Measurements from ENCODE around the gene SESTD1. TPM values are rescaled to one million over a fixed set of nuclear protein-coding genes. Genes with fewer than 3 reads are reported as not detected.
A peak's percentile ranks its signal among the peaks of the same experiment; 100 is the strongest.

Gene SESTD1
- total RNA-seq, 6 experiments from 2014 or later, result 19.7 to 26.6 (median 24.3) TPM

DNA sequence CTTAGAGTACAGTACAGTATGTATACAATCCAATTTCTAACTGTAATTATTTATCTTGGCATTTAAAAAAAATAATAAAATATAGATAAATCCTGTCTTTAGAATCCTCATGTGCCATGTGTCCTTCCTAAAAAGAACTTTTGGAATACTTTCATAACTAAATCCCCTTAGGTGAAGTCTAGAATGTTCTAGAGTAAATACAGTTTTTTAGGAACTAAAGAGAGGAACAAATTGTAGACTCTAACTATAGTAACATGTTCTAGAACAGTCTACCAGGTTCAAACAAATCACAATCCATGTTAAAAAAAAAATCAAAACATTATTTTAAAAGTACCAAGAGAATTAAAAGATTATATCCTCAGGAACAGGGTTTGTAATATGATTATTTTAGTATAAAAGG, 134.1 kb downstream of the SESTD1 start:
- H3K4me1 Mint-ChIP-seq (ENCODE audit: low read depth), result no peaks in the 10 kb centered on the region
- H3K9me3 Mint-ChIP-seq, result no peaks in the 10 kb centered on the region
- H3K27ac Mint-ChIP-seq, result no peak overlapping the region

DNA sequence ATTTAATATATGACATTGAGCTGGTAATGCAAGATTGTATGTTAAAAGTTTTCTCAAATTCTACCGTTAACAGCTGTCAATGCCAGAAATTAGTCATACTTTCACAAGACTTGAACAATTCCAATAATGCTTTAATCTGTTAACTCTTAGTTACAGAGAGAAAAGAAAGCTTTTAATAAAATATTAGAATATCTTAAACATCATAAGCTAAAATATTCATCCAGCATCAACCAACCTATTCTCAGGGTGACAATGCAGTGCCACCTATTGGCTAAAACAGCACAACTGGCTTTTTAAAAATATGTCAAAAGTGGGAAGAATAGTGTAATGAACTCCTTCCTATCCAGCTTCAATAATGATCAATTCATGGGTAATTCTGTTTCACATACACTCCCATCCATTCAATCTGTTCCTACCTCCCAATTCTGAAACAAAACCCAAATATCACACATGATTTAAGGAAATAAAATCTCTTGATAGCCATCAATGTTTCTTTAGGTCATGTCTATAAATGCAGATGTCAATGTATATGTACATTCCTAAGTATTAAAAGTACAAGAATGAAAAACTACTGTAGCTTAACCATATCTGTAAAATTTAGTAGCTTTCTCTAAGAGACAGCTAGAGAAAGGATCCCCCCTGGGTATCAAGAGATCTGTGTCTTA, 134.9 kb downstream of the SESTD1 start:
- H3K4me1 Mint-ChIP-seq (ENCODE audit: low read depth), result no peaks in the 10 kb centered on the region
- peak; percentile 18 for DNase-seq
- no peak overlapping the region for H3K4me3 Mint-ChIP-seq
- H3K36me3 Mint-ChIP-seq (ENCODE audit: low read depth), result no peaks in the 10 kb centered on the region
- H3K27ac Mint-ChIP-seq, result no peak overlapping the region
- no peaks in the 10 kb centered on the region for H3K27me3 Mint-ChIP-seq (ENCODE audit: insufficient read depth)
- no peaks in the 10 kb centered on the region for H3K9me3 Mint-ChIP-seq
- TF ChIP-seq, protein P1, sequence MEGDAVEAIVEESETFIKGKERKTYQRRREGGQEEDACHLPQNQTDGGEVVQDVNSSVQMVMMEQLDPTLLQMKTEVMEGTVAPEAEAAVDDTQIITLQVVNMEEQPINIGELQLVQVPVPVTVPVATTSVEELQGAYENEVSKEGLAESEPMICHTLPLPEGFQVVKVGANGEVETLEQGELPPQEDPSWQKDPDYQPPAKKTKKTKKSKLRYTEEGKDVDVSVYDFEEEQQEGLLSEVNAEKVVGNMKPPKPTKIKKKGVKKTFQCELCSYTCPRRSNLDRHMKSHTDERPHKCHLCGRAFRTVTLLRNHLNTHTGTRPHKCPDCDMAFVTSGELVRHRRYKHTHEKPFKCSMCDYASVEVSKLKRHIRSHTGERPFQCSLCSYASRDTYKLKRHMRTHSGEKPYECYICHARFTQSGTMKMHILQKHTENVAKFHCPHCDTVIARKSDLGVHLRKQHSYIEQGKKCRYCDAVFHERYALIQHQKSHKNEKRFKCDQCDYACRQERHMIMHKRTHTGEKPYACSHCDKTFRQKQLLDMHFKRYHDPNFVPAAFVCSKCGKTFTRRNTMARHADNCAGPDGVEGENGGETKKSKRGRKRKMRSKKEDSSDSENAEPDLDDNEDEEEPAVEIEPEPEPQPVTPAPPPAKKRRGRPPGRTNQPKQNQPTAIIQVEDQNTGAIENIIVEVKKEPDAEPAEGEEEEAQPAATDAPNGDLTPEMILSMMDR (IDR thresholded peaks at IDR 0.05), result peak; percentile 83

More for the DNA sequence above, 134.1 kb downstream of the SESTD1 start:
- no peaks in the 10 kb centered on the region for H3K36me3 Mint-ChIP-seq (ENCODE audit: low read depth)
- TF ChIP-seq, protein P1 (IDR thresholded peaks at IDR 0.05), result no peak
- no peak overlapping the region for H3K4me3 Mint-ChIP-seq
- DNase-seq, result no peak
- no peaks in the 10 kb centered on the region for H3K27me3 Mint-ChIP-seq (ENCODE audit: insufficient read depth)

DNA sequence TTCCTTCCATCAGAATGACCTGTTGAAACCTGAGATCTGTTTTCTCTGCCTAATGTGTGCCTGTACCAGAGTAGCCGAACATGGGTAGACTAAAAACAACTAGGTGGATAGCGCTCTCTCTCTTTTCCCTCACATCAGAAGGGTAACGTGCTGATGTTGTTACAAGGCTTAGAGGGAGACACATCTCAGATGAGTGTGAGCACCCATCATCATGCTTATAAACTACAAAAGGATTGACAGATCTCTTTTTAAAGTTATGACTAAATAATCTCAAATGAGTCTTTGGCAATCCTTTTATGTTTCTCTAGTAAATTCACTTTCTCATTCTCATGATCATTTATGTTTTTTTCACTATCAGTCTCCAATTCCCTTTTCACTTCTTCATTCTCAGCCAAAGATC, 139.2 kb downstream of the SESTD1 start:
- H3K9me3 Mint-ChIP-seq, result no peaks in the 10 kb centered on the region
- no peaks in the 10 kb centered on the region; the same call in 1 of the 2 replicates for H3K27me3 Mint-ChIP-seq (ENCODE audit: insufficient read depth)
- no peak overlapping the region for H3K27ac Mint-ChIP-seq
- H3K36me3 Mint-ChIP-seq (ENCODE audit: low read depth), result peaks cover 5% of the 10 kb centered on the region
- no peak for DNase-seq
- TF ChIP-seq, protein P1 (IDR thresholded peaks at IDR 0.05), result no peak
- H3K4me3 Mint-ChIP-seq, result no peak overlapping the region
- no peaks in the 10 kb centered on the region for H3K4me1 Mint-ChIP-seq (ENCODE audit: low read depth)

DNA sequence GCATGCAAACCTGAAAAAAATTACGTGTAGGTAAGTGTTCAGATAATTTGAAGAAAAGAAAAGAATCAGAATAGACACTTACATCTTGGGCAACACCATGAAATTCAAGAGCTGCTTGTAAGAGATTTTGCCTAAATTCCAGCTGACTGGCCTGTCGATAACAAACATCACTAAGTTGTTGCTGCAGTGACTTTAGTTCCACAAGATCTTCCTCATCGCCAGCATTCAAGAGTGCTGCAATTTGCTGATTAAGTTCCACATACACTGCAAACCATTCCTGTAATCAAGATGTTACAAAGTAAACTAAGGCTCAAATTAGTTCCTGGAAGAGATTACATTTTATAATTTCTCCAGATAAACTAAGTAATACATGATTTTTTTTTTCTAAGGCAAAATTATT, 140.3 kb downstream of the SESTD1 start:
- Mint-ChIP-seq H3K27ac (no peak overlapping the region), H3K9me3 (no peaks in the 10 kb centered on the region), H3K4me3 (no peak overlapping the region), H3K27me3 (ENCODE audit: insufficient read depth) (no peaks in the 10 kb centered on the region; the same call in 1 of the 2 replicates), H3K36me3 (ENCODE audit: low read depth) (peaks cover 14% of the 10 kb centered on the region), H3K4me1 (ENCODE audit: low read depth) (no peaks in the 10 kb centered on the region)
- TF ChIP-seq, protein P1 (IDR thresholded peaks at IDR 0.05), result no peak
- DNase-seq, result no peak

DNA sequence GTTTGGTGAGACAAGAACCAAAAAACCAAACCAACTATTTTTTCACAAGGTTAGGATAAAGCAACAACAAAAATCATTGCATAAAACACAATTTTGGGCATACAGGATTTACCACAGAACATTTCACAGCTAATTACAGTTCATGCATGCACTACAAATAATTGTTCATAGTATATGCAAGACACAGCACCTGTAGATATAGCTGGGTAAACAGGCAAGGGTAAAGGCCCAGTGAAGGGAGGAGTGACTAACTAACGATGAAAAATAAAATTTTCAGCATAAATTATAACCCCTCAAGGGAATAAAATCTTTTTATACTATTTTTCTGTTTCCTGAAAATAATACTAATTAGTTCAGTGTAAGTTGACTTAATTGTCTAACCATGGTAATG, 141.4 kb downstream of the SESTD1 start:
- DNase-seq, result no peak
- Mint-ChIP-seq H3K27me3 (ENCODE audit: insufficient read depth) (no peaks in the 10 kb centered on the region; the same call in 1 of the 2 replicates), H3K36me3 (ENCODE audit: low read depth) (peaks cover 14% of the 10 kb centered on the region), H3K27ac (no peak overlapping the region), H3K4me3 (no peak overlapping the region), H3K4me1 (ENCODE audit: low read depth) (no peaks in the 10 kb centered on the region), H3K9me3 (no peaks in the 10 kb centered on the region)
- TF ChIP-seq, protein P1 (IDR thresholded peaks at IDR 0.05), result no peak
